Ramos (cell line): ENCODE results near the gene NFIX.
"Not testable (repeated sequence)": the region's sequence is repeated elsewhere in the genome, so short reads cannot be mapped to it uniquely, and the experiment has no call there.

ENCODE experiments used
- in situ Hi-C: fragments of 300-500 bp; cut with MboI; formaldehyde crosslinking; loops from one replicate; pipeline ENCODE4 v1.14.3; 2022; ENCODE audit warnings: low sequenced_read_pairs; ENCODE audit not compliant: unreplicated experiment

NFIX gene

GRCh38 chr19:12957389-12957952 lies 37.8 kb upstream of the NFIX start:
- in situ Hi-C loops, result not testable (repeated sequence)

GRCh38 chr19:12959481-12959880 lies 35.8 kb upstream of the NFIX start:
- in situ Hi-C loops, result no loop called here

- in situ Hi-C loops, result no loop called here
Observed at GRCh38 chr19:12965017-12965811, 30.1 kb upstream of the NFIX start.

GRCh38 chr19:12965812-12966135 lies 29.5 kb upstream of the NFIX start:
- in situ Hi-C loops, result no loop called here

- in situ Hi-C loops, result no loop called here
Observed at GRCh38 chr19:12967907-12968306, 27.4 kb upstream of the NFIX start.

- in situ Hi-C loops, result no loop called here
Observed at GRCh38 chr19:12969292-12969988, 25.8 kb upstream of the NFIX start, which contains the start of gene DAND5. Gene DAND5 (plus strand): TSS chr19:12969576. CDS start chr19:12969661, 85 bp downstream.

GRCh38 chr19:12970070-12970820 lies 25.0 kb upstream of the NFIX start:
- in situ Hi-C loops, result loop anchor here (10.0 kb wide), 1 partner anchor 295 kb away; no protein-coding TSS in a partner anchor

GRCh38 chr19:12973236-12973635 lies 22.0 kb upstream of the NFIX start:
- in situ Hi-C loops, result loop anchor here (10.0 kb wide), 1 partner anchor 292 kb away; no protein-coding TSS in a partner anchor

- in situ Hi-C loops, result loop anchor here (10.0 kb wide), 1 partner anchor 290 kb away; no protein-coding TSS in a partner anchor
Observed at GRCh38 chr19:12974301-12975220, 20.7 kb upstream of the NFIX start.

- in situ Hi-C loops, result loop anchor here (10.0 kb wide), 1 partner anchor 290 kb away; no protein-coding TSS in a partner anchor
Observed at GRCh38 chr19:12975221-12975741, 20.0 kb upstream of the NFIX start.

- in situ Hi-C loops, result loop anchor here (10.0 kb wide), 1 partner anchor 289 kb away; no protein-coding TSS in a partner anchor
Observed at GRCh38 chr19:12976109-12976508, 19.2 kb upstream of the NFIX start.

GRCh38 chr19:12979974-12980373 lies 15.3 kb upstream of the NFIX start:
- in situ Hi-C loops, result loop anchor here (5.0 to 10.0 kb wide), 2 partner anchors 112 to 285 kb away; no protein-coding TSS in a partner anchor

GRCh38 chr19:12982648-12983047 lies 12.6 kb upstream of the NFIX start:
- in situ Hi-C loops, result loop anchor here (5.0 kb wide), 1 partner anchor 110 kb away; no protein-coding TSS in a partner anchor

GRCh38 chr19:12983091-12983490 lies 12.2 kb upstream of the NFIX start:
- in situ Hi-C loops, result loop anchor here (5.0 kb wide), 1 partner anchor 109 kb away; no protein-coding TSS in a partner anchor

- in situ Hi-C loops, result loop anchor here (5.0 kb wide), 1 partner anchor 109 kb away; no protein-coding TSS in a partner anchor
Observed at GRCh38 chr19:12983542-12984142, 11.6 kb upstream of the NFIX start.

- in situ Hi-C loops, result loop anchor here (5.0 kb wide), 1 partner anchor 108 kb away; no protein-coding TSS in a partner anchor
Observed at GRCh38 chr19:12984143-12984627, 11.1 kb upstream of the NFIX start.

- in situ Hi-C loops, result loop anchor here (5.0 kb wide), 1 partner anchor 108 kb away; no protein-coding TSS in a partner anchor
Observed at GRCh38 chr19:12984683-12985048, 10.6 kb upstream of the NFIX start.
